ENCODE data around the gene RPP30.
"Not testable (repeated sequence)": the region's sequence is repeated elsewhere in the genome, so short reads cannot be mapped to it uniquely, and the experiment has no call there.

The RPP30 gene

DNA sequence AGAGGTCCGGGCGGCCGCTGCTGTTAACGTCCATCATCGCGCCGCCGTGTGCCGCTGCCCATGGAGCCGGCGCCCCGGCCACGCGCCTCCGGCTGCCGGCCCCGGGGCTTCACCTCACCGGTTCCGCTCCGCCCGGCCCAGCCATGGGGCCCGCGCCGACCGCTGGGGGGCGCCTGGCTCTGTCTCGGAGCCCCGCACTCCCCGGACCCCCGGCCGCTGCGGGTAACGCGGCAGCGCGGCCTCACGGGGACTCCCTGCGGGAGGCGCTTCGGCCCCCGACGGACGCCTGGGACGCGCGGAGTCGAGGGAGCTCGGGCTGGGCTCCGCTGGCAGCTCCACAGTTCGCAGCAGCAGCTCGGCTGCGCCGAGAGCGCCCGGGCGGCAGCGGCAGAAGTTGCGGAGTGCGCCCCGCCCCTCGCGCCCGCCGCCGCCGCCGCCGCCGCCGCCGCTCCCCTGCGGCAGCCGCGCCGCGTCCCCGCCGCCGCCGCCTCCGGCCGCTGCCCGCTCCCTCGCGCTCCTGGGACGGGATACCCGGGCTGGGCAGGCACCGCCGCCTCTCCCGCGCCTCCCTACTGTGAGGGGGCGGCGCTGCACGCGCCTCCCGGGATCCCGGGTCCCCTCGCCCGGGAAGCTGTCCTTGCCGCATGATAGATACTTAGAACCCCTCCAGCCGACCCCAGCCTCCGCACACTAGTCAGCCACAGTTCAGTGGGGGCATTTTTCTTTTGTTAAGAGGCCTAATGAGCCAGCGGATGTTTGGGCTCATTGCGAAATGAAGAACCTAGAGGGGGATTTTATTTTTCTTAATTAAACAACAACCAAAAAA lies 13.9 kb upstream of the RPP30 start, which contains the start of gene HTR7:
Gene HTR7 (minus strand): TSS at position 405 of the 826 bp plus-strand sequence. CDS start 368 bp downstream, at position 37.
- peak within 1 kb of the TSS; percentile 39 for H3K4me3 ChIP-seq
- in situ Hi-C loops (cut with MboI; ENCODE audit: low sequenced_read_pairs) = loop anchor here (25.0 kb wide), 1 partner anchor 1071 kb away; no protein-coding TSS in a partner anchor
- DNase-seq (ENCODE audit: low spot score in 2 of 2) = peak; percentile 27 to 74
- no peaks in the 10 kb centered on the region for H3K4me1 ChIP-seq
- peaks cover 27% of the 10 kb centered on the region for H3K27me3 ChIP-seq (ENCODE audit: low read depth)
- H3K36me3 ChIP-seq (replicated peaks) = no peaks in the 10 kb centered on the region
- no peaks in the 10 kb centered on the region for H3K9me3 ChIP-seq

DNA sequence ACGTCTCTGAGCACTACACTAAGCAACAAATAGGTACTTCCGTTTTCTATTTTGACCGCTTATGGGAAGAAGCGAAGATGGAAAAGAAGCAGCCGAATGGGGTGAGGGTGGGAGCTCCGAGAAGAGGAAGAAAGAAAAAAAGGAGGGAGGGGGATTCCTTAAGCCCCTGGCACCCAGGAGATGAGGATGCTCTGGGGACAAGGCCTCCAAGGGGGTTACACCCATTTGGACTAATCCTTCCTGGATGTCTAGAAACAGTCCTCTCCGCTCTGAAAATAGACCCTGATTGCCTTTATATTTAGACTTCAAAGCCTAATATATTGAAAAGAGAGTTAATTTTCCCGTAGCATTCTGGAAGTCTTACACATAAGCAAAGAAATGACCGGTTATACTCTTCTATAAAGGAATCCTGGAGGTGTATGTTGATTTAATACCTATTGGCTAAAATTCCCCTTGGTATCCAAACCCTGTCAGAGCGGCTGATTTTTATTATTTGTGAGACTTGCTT lies 13.3 kb upstream of the RPP30 start:
- Histone ChIP-seq H3K4me3 (peak overlapping the region; percentile 39), H3K27me3 (ENCODE audit: low read depth) (peaks cover 27% of the 10 kb centered on the region), H3K4me1 (no peaks in the 10 kb centered on the region), H3K9me3 (no peaks in the 10 kb centered on the region), H3K36me3 (replicated peaks) (no peaks in the 10 kb centered on the region)
- in situ Hi-C loops (cut with MboI; ENCODE audit: low sequenced_read_pairs) = loop anchor here (25.0 kb wide), 1 partner anchor 1071 kb away; no protein-coding TSS in a partner anchor
- no peak for DNase-seq (ENCODE audit: low spot score in 2 of 2)

GRCh38 chr10:90859321-90859751 lies 12.4 kb upstream of the RPP30 start:
- no peak overlapping the region for H3K4me3 ChIP-seq
- H3K4me1 ChIP-seq = no peaks in the 10 kb centered on the region
- no peaks in the 10 kb centered on the region for H3K36me3 ChIP-seq (replicated peaks)
- no peaks in the 10 kb centered on the region for H3K9me3 ChIP-seq
- H3K27me3 ChIP-seq (ENCODE audit: low read depth) = peaks cover 34% of the 10 kb centered on the region
- DNase-seq (ENCODE audit: low spot score in 2 of 2) = no peak
- in situ Hi-C loops (cut with MboI; ENCODE audit: low sequenced_read_pairs) = loop anchor here (25.0 kb wide), 1 partner anchor 1072 kb away; no protein-coding TSS in a partner anchor

GRCh38 chr10:90860790-90861189 lies 11.0 kb upstream of the RPP30 start:
- Histone ChIP-seq H3K4me1 (no peaks in the 10 kb centered on the region), H3K36me3 (replicated peaks) (no peaks in the 10 kb centered on the region), H3K4me3 (no peak overlapping the region), H3K27me3 (ENCODE audit: low read depth) (peaks cover 44% of the 10 kb centered on the region), H3K9me3 (no peaks in the 10 kb centered on the region)
- in situ Hi-C loops (cut with MboI; ENCODE audit: low sequenced_read_pairs) = loop anchor here (25.0 kb wide), 1 partner anchor 1073 kb away; no protein-coding TSS in a partner anchor
- no peak for DNase-seq (ENCODE audit: low spot score in 2 of 2)

DNA sequence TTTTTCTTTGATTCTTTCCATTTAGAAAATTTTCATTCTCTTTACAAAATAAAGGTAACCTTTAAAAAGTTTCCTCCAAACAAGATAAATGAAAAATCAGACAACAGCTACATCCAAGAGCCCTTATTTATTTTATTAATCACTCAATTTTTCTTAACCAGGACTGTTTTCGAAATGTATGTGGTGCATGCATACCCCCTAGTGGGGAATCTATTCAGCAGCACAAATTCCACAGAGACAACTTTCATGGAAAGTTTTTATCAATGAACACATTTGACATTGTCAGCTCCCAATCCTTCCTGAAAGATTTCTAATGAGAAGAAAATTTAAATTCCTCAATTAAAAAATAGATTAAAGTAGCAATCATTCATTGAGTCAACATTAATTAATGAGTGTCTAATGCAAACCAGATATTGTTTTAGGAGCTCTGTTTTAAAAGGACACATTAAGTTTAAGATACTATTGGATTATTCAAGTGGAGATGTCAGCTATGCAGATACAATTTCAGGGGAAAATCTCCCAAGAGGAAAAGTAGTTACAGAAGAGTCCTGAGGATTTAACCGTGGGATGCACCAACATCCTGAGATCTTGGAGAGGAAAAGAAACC lies 8.8 kb upstream of the RPP30 start:
- peak in 1 of 2 experiments; percentile 27 for DNase-seq (ENCODE audit: low spot score in 2 of 2)
- Histone ChIP-seq H3K4me1 (no peaks in the 10 kb centered on the region), H3K4me3 (no peak overlapping the region), H3K27me3 (ENCODE audit: low read depth) (peaks cover 30% of the 10 kb centered on the region), H3K9me3 (no peaks in the 10 kb centered on the region), H3K36me3 (replicated peaks) (no peaks in the 10 kb centered on the region)
- in situ Hi-C loops (cut with MboI; ENCODE audit: low sequenced_read_pairs) = loop anchor here (25.0 kb wide), 1 partner anchor 1076 kb away; no protein-coding TSS in a partner anchor

DNA sequence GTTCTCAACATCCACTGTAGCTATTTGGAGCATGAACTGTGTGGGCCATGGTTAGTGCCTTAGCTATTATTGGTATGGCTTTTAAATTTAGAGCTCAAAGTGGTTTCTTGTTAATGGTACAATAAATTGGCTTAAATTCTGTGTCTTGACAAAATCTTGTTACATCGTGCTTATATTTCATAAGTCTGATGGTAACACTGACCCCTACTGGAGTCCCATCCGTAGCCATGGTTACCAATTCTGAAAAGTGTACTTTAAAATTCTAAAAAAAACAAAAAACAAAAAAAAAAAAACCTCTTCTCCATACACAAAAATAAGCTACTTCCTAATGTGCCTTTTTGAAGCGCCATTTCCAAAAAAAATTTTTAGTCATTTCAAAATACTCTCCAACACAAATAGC lies 6.4 kb upstream of the RPP30 start:
- peaks cover 28% of the 10 kb centered on the region for H3K27me3 ChIP-seq (ENCODE audit: low read depth)

DNA sequence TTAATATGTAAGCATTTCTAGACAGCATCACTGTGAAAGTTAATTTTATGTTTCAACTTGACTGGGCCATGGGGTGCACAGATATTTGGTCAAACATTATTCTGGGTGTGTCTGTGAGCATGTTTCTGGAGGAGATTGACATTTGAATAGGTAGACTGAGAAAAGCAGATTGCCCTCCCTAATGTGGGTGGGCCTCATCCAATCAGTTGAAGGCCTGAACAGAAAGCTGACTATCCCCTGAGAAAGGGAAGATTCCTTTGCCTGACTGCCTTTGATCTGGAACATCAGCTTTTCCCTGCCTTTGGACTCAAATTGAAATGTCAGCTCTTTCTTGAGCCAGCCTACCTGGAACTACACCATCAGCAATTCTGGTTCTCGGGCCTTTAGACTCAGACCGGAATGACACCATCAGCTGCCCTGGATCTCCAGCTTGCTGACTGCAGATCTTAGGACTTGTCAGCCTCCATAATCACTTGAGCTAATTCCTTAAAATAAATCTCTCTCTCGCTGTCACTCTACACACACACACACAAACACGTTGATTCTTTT lies 5.7 kb upstream of the RPP30 start:
- in situ Hi-C loops (cut with MboI; ENCODE audit: low sequenced_read_pairs) = loop anchor here (5.0 to 25.0 kb wide), 2 partner anchors 114 to 1079 kb away; no protein-coding TSS in a partner anchor
- H3K9me3 ChIP-seq = 0 out of 2 replicates have a peak, but pooled peaks cover 3% of the 10 kb centered on the region
- H3K4me1 ChIP-seq = no peaks in the 10 kb centered on the region
- no peak overlapping the region for H3K4me3 ChIP-seq
- H3K36me3 ChIP-seq (replicated peaks) = no peaks in the 10 kb centered on the region
- no peak for DNase-seq (ENCODE audit: low spot score in 2 of 2)
- H3K27me3 ChIP-seq (ENCODE audit: low read depth) = peaks cover 24% of the 10 kb centered on the region

More for the DNA sequence above, 6.4 kb upstream of the RPP30 start:
- H3K4me3 ChIP-seq = no peak overlapping the region
- DNase-seq (ENCODE audit: low spot score in 2 of 2) = no peak
- in situ Hi-C loops (cut with MboI; ENCODE audit: low sequenced_read_pairs) = loop anchor here (5.0 to 25.0 kb wide), 2 partner anchors 113 to 1078 kb away; no protein-coding TSS in a partner anchor
- H3K36me3 ChIP-seq (replicated peaks) = no peaks in the 10 kb centered on the region
- H3K9me3 ChIP-seq = 0 out of 2 replicates have a peak, but pooled peaks cover 3% of the 10 kb centered on the region
- H3K4me1 ChIP-seq = no peaks in the 10 kb centered on the region

GRCh38 chr10:90871279-90871765 lies 452 bp upstream of the RPP30 start:
- H3K4me1 ChIP-seq = no peaks in the 10 kb centered on the region
- no peaks in the 10 kb centered on the region for H3K27me3 ChIP-seq (ENCODE audit: low read depth)
- in situ Hi-C loops (cut with MboI; ENCODE audit: low sequenced_read_pairs) = loop anchor here (25.0 kb wide), 1 partner anchor 1084 kb away; no protein-coding TSS in a partner anchor
- 0 out of 2 replicates have a peak, but pooled peaks cover 3% of the 10 kb centered on the region for H3K9me3 ChIP-seq
- DNase-seq (ENCODE audit: low spot score in 2 of 2) = peak; percentile 71 to 84
- H3K4me3 ChIP-seq = peak overlapping the region; percentile 76
- H3K36me3 ChIP-seq (replicated peaks) = peaks cover 11% of the 10 kb centered on the region

- no peak for DNase-seq (ENCODE audit: low spot score in 2 of 2)
- peaks cover 20% of the 10 kb centered on the region for H3K36me3 ChIP-seq (replicated peaks)
- in situ Hi-C loops (cut with MboI; ENCODE audit: low sequenced_read_pairs) = loop anchor here (25.0 kb wide), 1 partner anchor 1085 kb away; no protein-coding TSS in a partner anchor
- H3K27me3 ChIP-seq (ENCODE audit: low read depth) = no peaks in the 10 kb centered on the region
- H3K4me1 ChIP-seq = no peaks in the 10 kb centered on the region
- H3K4me3 ChIP-seq = peak overlapping the region; percentile 76
- 0 out of 2 replicates have a peak, but pooled peaks cover 3% of the 10 kb centered on the region for H3K9me3 ChIP-seq
These were observed 860 bp downstream of the RPP30 start for GRCh38 chr10:90872648-90873020.

DNA sequence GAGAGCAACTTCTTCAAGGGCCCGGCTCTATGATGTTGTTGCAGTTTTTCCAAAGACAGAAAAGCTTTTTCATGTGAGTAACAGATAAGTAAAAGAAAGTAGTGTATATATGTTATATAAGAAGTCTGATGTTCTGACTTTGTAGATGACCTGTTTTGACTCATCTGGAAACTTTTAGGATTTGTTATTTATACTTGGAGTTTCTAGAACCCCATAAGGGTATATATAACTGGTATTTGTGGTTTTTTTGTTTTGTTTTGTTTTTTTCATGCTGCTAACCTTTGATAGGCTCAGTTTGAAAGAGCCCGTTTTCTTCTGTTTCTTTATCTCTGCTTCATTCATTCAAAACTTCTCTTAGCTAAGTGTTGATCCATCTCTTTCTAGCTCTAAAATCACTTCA lies 7.3 kb downstream of the RPP30 start:
- Histone ChIP-seq H3K36me3 (replicated peaks) (peaks cover 57% of the 10 kb centered on the region), H3K4me3 (no peak overlapping the region), H3K27me3 (ENCODE audit: low read depth) (no peaks in the 10 kb centered on the region), H3K4me1 (no peaks in the 10 kb centered on the region), H3K9me3 (no peaks in the 10 kb centered on the region)
- DNase-seq (ENCODE audit: low spot score in 2 of 2) = no peak
- in situ Hi-C loops (cut with MboI; ENCODE audit: low sequenced_read_pairs) = no loop called here

GRCh38 chr10:90880059-90880719 lies 8.4 kb downstream of the RPP30 start:
- H3K4me3 ChIP-seq; H3K27me3 ChIP-seq (ENCODE audit: low read depth); in situ Hi-C loops (cut with MboI; ENCODE audit: low sequenced_read_pairs); H3K9me3 ChIP-seq; H3K4me1 ChIP-seq: not testable (repeated sequence)
- peaks cover 60% of the 10 kb centered on the region for H3K36me3 ChIP-seq (replicated peaks)
- peak in 1 of 2 experiments; percentile 31 for DNase-seq (ENCODE audit: low spot score in 2 of 2)

DNA sequence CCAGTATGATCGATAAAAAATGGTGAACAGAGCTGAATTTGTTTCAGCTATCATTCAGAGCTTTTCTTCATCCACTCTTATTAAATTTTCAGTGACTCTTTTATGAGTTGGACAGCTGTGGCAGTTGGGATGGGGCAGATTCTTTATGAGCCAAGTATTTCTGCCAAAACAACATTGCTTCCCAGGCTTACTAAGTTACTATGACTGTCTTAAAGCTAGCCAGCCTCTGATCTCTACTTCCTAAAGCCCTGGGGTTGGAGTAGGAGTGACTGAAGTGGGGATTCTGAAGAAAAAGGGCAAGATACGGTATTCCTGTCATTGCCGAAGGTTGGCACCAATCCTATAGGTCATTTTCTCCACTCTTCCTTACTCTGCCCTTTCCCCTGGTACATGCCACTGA lies 12.7 kb downstream of the RPP30 start:
- peaks cover 65% of the 10 kb centered on the region for H3K36me3 ChIP-seq (replicated peaks)

DNA sequence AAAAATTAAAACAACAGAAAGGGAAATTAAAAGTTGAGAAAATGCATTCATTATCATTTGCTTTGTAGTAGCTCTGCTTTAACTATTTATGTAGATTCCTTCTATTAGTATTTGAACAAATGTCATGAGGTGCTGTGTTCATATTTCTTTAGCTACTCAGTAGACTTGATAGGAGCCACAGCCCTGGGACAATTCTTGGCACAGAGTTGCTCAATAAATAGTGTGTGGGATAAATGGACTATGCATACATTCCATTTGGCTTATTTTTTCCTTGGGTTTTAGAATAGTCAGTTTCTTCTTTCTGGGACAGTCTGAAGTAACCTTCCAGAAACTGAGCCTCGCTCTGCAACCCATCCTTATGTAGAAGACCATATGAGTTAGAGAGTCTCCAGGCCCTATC lies 13.4 kb downstream of the RPP30 start:
- H3K4me1 ChIP-seq = no peaks in the 10 kb centered on the region
- no peaks in the 10 kb centered on the region for H3K9me3 ChIP-seq
- in situ Hi-C loops (cut with MboI; ENCODE audit: low sequenced_read_pairs) = no loop called here
- no peak for DNase-seq (ENCODE audit: low spot score in 2 of 2)
- peaks cover 67% of the 10 kb centered on the region for H3K36me3 ChIP-seq (replicated peaks)
- H3K4me3 ChIP-seq = no peak overlapping the region
- no peaks in the 10 kb centered on the region for H3K27me3 ChIP-seq (ENCODE audit: low read depth)

More for the DNA sequence above, 12.7 kb downstream of the RPP30 start:
- in situ Hi-C loops (cut with MboI; ENCODE audit: low sequenced_read_pairs) = no loop called here
- Histone ChIP-seq H3K27me3 (ENCODE audit: low read depth) (no peaks in the 10 kb centered on the region), H3K4me3 (no peak overlapping the region), H3K4me1 (no peaks in the 10 kb centered on the region), H3K9me3 (no peaks in the 10 kb centered on the region)
- DNase-seq (ENCODE audit: low spot score in 2 of 2) = no peak
